ENCODE data around the gene PPDPF.
"Not testable (repeated sequence)": the region's sequence is repeated elsewhere in the genome, so short reads cannot be mapped to it uniquely, and the experiment has no call there.

PPDPF gene
- total RNA-seq, result 33.3 to 33.7 reads per million in 2 donors

- DNase-seq, result peak; percentile 74 to 82 (median 80)
Measured at GRCh38 chr20:63520504-63520933, at the start of gene PPDPF. Gene PPDPF, plus strand, starts transcription at chr20:63520765. Its CDS starts 544 bp downstream, at chr20:63521309.

- no peak for DNase-seq
Measured at GRCh38 chr20:63471002-63471716, 49.4 kb upstream of the PPDPF start.

- no peak for DNase-seq
Measured at GRCh38 chr20:63471717-63471980, 48.9 kb upstream of the PPDPF start.

GRCh38 chr20:63471981-63472831, 48.4 kb upstream of the PPDPF start, which contains the start of gene KCNQ2:
Gene KCNQ2, minus strand, starts transcription at chr20:63472655. Its CDS starts 192 bp downstream, at chr20:63472463.
- DNase-seq, result no peak

GRCh38 chr20:63472862-63473390, 47.6 kb upstream of the PPDPF start:
- no peak for DNase-seq

- no peak for DNase-seq
Measured at GRCh38 chr20:63473555-63474449, 46.8 kb upstream of the PPDPF start.

- DNase-seq, result no peak
Measured at GRCh38 chr20:63475209-63475608, 45.4 kb upstream of the PPDPF start.

- no peak for DNase-seq
Measured at GRCh38 chr20:63477061-63477616, 43.4 kb upstream of the PPDPF start.

GRCh38 chr20:63477944-63478343, 42.6 kb upstream of the PPDPF start:
- DNase-seq, result no peak

GRCh38 chr20:63478346-63479302, 41.9 kb upstream of the PPDPF start:
- no peak for DNase-seq

GRCh38 chr20:63479695-63480419, 40.7 kb upstream of the PPDPF start:
- not testable (repeated sequence) for DNase-seq

- DNase-seq, result no peak
Measured at GRCh38 chr20:63481503-63481902, 39.1 kb upstream of the PPDPF start.

- no peak for DNase-seq
Measured at GRCh38 chr20:63482021-63482587, 38.5 kb upstream of the PPDPF start.

GRCh38 chr20:63483834-63484233, 36.7 kb upstream of the PPDPF start:
- no peak for DNase-seq

GRCh38 chr20:63484236-63484635, 36.3 kb upstream of the PPDPF start:
- DNase-seq, result no peak

GRCh38 chr20:63484651-63485403, 35.7 kb upstream of the PPDPF start:
- no peak for DNase-seq

GRCh38 chr20:63486300-63486855, 34.2 kb upstream of the PPDPF start:
- DNase-seq, result no peak

GRCh38 chr20:63487116-63487764, 33.3 kb upstream of the PPDPF start:
- DNase-seq, result no peak

Data from T-helper 2 cell (primary cell).